Spleen (tissue), 7 donors: ENCODE data around the gene SLC19A3.

Experiments used
- CTCF ChIP-seq, 11 experiments: fragments of 200-600 bp in 7 of 11; fragments of 450-650 bp in 4 of 11; sonication (generic) in 4 of 11; IDR thresholded peaks in 8 of 11; conservative IDR thresholded peaks in 3 of 11; 1 replicate in 7 of 11; 2 replicates in 4 of 11; pipeline versions ENCODE4 v1.4.0 to v1.8.0; 2016 to 2021; ENCODE audit warnings: antibody characterized with exemption in 11 of 11, inconsistent platforms in 4 of 11, mild to moderate bottlenecking in 1 of 11
- POLR2A ChIP-seq, 3 donors: fragments of 450-650 bp; IDR thresholded peaks; one replicate each; pipeline ENCODE4 v1.5.1; 2017; ENCODE audit warnings: antibody characterized with exemption in 3 of 3, mild to moderate bottlenecking in 1 of 3
- donor health status: DM: no; HTN: no; CAD: no; lungs with moderate emphysema.
- donor health status: DM: no; HTN: no; CAD: no.
- donor health status: DM: no; HTN: no; CAD: no.

- no peak for TF ChIP-seq CTCF (IDR thresholded peaks at IDR 0.05 in 8 of 11, conservative IDR thresholded peaks at IDR 0.05 in 3 of 11)
- no peak for TF ChIP-seq POLR2A (IDR thresholded peaks at IDR 0.05)
Measured at GRCh38 chr2:227728035-227728434, 10.2 kb upstream of the SLC19A3 start, which contains the start of gene SCYGR7.
